SK-N-SH (cell line): ENCODE results near the gene TIMM17B. TPM values are rescaled to one million over a fixed set of nuclear protein-coding genes. Genes with fewer than 3 reads are reported as not detected.

ENCODE experiments used
- CTCF ChIA-PET: fragments of 300-600, 350-600 bp; formaldehyde crosslinking; extraction: SDS; loops from one replicate; lab custom pipeline; 2021; lab: Yijun Ruan, JAX
- POLR2A ChIA-PET: fragments of 350-600 bp; sonication (Branson Sonifier 250); formaldehyde crosslinking; extraction: SDS; loops from one replicate; lab custom pipeline; 2020; ENCODE audit warnings: antibody characterized with exemption, inconsistent platforms; lab: Yijun Ruan, JAX
- DNase-seq: peaks from one replicate; pipeline ENCODE4 v3.0.0; 2012
- H2AFZ ChIP-seq: fragments of 200-600 bp; sonication (generic); 2 replicates; pipeline ENCODE4 v1.8.1; 2016; ENCODE audit warnings: antibody characterized with exemption, mild to moderate bottlenecking, low read depth
- H3F3A ChIP-seq: fragments of 200-600 bp; sonication (generic); replicated peaks from 2 replicates; pipeline ENCODE3; 2016; ENCODE audit warnings: antibody characterized with exemption, mild to moderate bottlenecking; ENCODE audit not compliant: insufficient read depth
- H3K27ac ChIP-seq, 2 experiments: fragments of 200-500 bp in 1 of 2; fragments of 200-600 bp in 1 of 2; sonication (Bioruptor generic) in 1 of 2; sonication (generic), shearing (Covaris generic) in 1 of 2; 2 replicates each; pipeline versions ENCODE4 v1.5.1 to v1.6.1; 2014 to 2016; ENCODE audit warnings: low read depth in 2 of 2, inconsistent platforms in 1 of 2, low read length in 1 of 2, mild to moderate bottlenecking in 1 of 2, mixed read lengths in 1 of 2
- H3K27me3 ChIP-seq: fragments of 200-600 bp; sonication (generic), shearing (Covaris generic); 2 replicates; pipeline ENCODE4 v1.6.1; 2016; ENCODE audit warnings: mixed run types; ENCODE audit not compliant: insufficient read depth
- H3K36me3 ChIP-seq, 2 experiments: fragments of 200-500 bp in 1 of 2; fragments of 200-600 bp in 1 of 2; sonication (Bioruptor generic) in 1 of 2; sonication (generic) in 1 of 2; replicated peaks in 1 of 2; 2 replicates each; pipeline versions ENCODE3 to v1.5.1; 2014 to 2016; ENCODE audit warnings: low read length in 1 of 2, mild to moderate bottlenecking in 1 of 2; ENCODE audit not compliant: insufficient read depth in 2 of 2, control insufficient read depth in 1 of 2
- H3K4me1 ChIP-seq, 2 experiments: fragments of 200-500 bp in 1 of 2; fragments of 200-600 bp in 1 of 2; sonication (Bioruptor generic) in 1 of 2; sonication (generic), shearing (Covaris generic) in 1 of 2; 2 replicates each; pipeline versions ENCODE4 v1.5.1 to v1.6.1; 2014 to 2016; ENCODE audit warnings: low read depth in 1 of 2, low read length in 1 of 2, mixed run types in 1 of 2; ENCODE audit not compliant: insufficient read depth in 2 of 2, control insufficient read depth in 1 of 2
- H3K4me2 ChIP-seq: fragments of 200-600 bp; sonication (generic), shearing (Covaris generic); 2 replicates; pipeline ENCODE4 v1.6.1; 2017; ENCODE audit warnings: mixed run types
- H3K4me3 ChIP-seq, 2 experiments: fragments of 200-500 bp in 1 of 2; fragments of 200-600 bp in 1 of 2; sonication (Bioruptor generic) in 1 of 2; sonication (generic), shearing (Covaris generic) in 1 of 2; 2 replicates each; pipeline versions ENCODE4 v1.5.1 to v1.8.1; 2014 to 2016; ENCODE audit warnings: low read depth in 2 of 2, inconsistent platforms in 1 of 2, low read length in 1 of 2, mild to moderate bottlenecking in 1 of 2, mixed read lengths in 1 of 2, moderate library complexity in 1 of 2
- H3K79me2 ChIP-seq: fragments of 200-600 bp; sonication (generic); 2 replicates; pipeline ENCODE4 v1.8.1; 2017; ENCODE audit warnings: mild to moderate bottlenecking; ENCODE audit not compliant: insufficient read depth
- H3K9ac ChIP-seq: fragments of 200-600 bp; sonication (generic); 2 replicates; pipeline ENCODE4 v1.6.1; 2017; ENCODE audit warnings: mixed run types
- H3K9me2 ChIP-seq: fragments of 200-600 bp; sonication (generic); 2 replicates; pipeline ENCODE4 v1.6.1; 2017; ENCODE audit warnings: mixed run types
- H3K9me3 ChIP-seq: fragments of 200-600 bp; sonication (generic); 2 replicates; pipeline ENCODE4 v1.6.1; 2017; ENCODE audit warnings: mixed run types, mild to moderate bottlenecking, moderate library complexity
- H4K20me1 ChIP-seq: fragments of 200-600 bp; sonication (generic); 2 replicates; pipeline ENCODE4 v1.6.1; 2017; ENCODE audit warnings: mild to moderate bottlenecking, mixed run types; ENCODE audit not compliant: insufficient read depth
- CTCF ChIP-seq: fragments of 200-600 bp; sonication (generic); IDR thresholded peaks from 2 replicates; pipeline ENCODE4 v1.6.1; 2017; ENCODE audit warnings: antibody characterized with exemption, mild to moderate bottlenecking, moderate library complexity
- EZH2phosphoT487 ChIP-seq: fragments of 200-600 bp; sonication (generic); IDR thresholded peaks from 2 replicates; pipeline ENCODE4 v1.6.1; 2017; ENCODE audit warnings: low read depth, mixed run types, mild to moderate bottlenecking, antibody characterized with exemption, moderate library complexity, borderline replicate concordance
- GABPA ChIP-seq: IDR thresholded peaks from 2 replicates; pipeline ENCODE4 v1.4.0; 2012; ENCODE audit warnings: low read depth, mild to moderate bottlenecking
- GATA2 ChIP-seq: sonication (generic); formaldehyde crosslinking; IDR thresholded peaks from 2 replicates; pipeline ENCODE4 v1.5.0; 2020; ENCODE audit warnings: mild to moderate bottlenecking, missing genetic modification reagents
- POLR2AphosphoS5 ChIP-seq: IDR thresholded peaks from 2 replicates; pipeline ENCODE4 v1.6.1; 2012; ENCODE audit warnings: low read depth, low read length
- RAD21 ChIP-seq: IDR thresholded peaks from 2 replicates; pipeline ENCODE4 v1.6.1; 2012; ENCODE audit warnings: mild to moderate bottlenecking, low read length
- RCOR1 ChIP-seq: fragments of 150-350 bp; IDR thresholded peaks from 2 replicates; pipeline ENCODE4 v1.6.1; 2017; ENCODE audit warnings: antibody characterized with exemption, low read length
- REST ChIP-seq: IDR thresholded peaks from 2 replicates; pipeline ENCODE4 v1.6.1; 2012; ENCODE audit warnings: mild to moderate bottlenecking, low read depth, low read length, moderate library complexity
- RFX5 ChIP-seq: IDR thresholded peaks from 2 replicates; pipeline ENCODE4 v1.6.1; 2012; ENCODE audit warnings: mild to moderate bottlenecking, improper control_type of control experiment, low read length
- SMC3 ChIP-seq: IDR thresholded peaks from 2 replicates; pipeline ENCODE4 v1.6.1; 2012; ENCODE audit warnings: low read depth, low read length, improper control_type of control experiment
- TEAD4 ChIP-seq: IDR thresholded peaks from 2 replicates; pipeline ENCODE4 v1.4.0; 2012; ENCODE audit warnings: mild to moderate bottlenecking, borderline replicate concordance; ENCODE audit not compliant: insufficient read depth
- WGBS: methylation state at CpG from one replicate; pipeline ENCODE4 v1.1.6; 2017; ENCODE audit warnings: low lambda C conversion rate; 5-methylcytosine and 5-hydroxymethylcytosine counted together
- polyA plus RNA-seq, 3 experiments: library from polyadenylated mRNA; depleted of rRNA; stranded (reverse); fragments of >200 nt; gene quantifications; 2 replicates each; pipeline ENCODE4 v1.2.3, GENCODE V29; 2012
- TF ChIP-seq, protein P1 (sequence below): fragments of 150-350 bp; IDR thresholded peaks from 2 replicates; pipeline ENCODE4 v1.6.1; 2017; ENCODE audit warnings: antibody characterized with exemption, low read length, low read depth, borderline replicate concordance
- TF ChIP-seq, protein P2 (sequence below): fragments of 150-350 bp; IDR thresholded peaks from 2 replicates; pipeline ENCODE4 v1.6.1; 2016; ENCODE audit warnings: mild to moderate bottlenecking, low read depth, low read length

Gene TIMM17B
- polyA plus RNA-seq, 1 of the 3 experiments (the other 2 are of a cell fraction) = 87.0 TPM

DNA sequence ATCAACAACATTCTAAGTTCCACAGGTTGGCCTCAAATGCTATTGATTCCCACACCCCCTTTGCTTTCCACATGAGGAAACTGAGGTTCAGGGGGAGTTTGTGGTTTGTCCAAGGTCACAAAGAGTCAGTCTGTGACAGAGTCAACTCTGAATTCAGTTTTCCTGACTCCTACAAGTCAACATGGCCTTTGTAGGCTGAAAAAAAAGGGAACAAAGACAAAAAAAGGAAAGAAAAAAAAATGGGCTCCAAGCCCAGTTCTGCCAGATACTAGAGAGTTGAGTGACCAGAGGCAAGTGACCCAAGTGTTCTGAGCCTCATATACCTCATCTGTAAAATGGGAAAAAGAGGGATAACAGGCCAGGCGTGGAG lies 37.7 kb upstream of the TIMM17B start:
- Histone ChIP-seq H3K4me1 (no peaks in the 10 kb centered on the region), H3K4me2 (no peak overlapping the region), H2AFZ (no peak overlapping the region), H4K20me1 (peaks cover 41% of the 10 kb centered on the region), H3F3A (no peaks in the 10 kb centered on the region), H3K79me2 (peaks cover 30% of the 10 kb centered on the region; the same call in 1 of the 2 replicates), H3K9ac (no peak overlapping the region), H3K9me2 (no peaks in the 10 kb centered on the region), H3K4me3 (no peak overlapping the region), H3K9me3 (no peaks in the 10 kb centered on the region), H3K27me3 (no peaks in the 10 kb centered on the region), H3K36me3 (peaks cover 29 to 38% of the 10 kb centered on the region in 2 experiments), H3K27ac (no peak overlapping the region)
- TF ChIP-seq REST = no peak
- no peak for TF ChIP-seq RCOR1
- no peak for TF ChIP-seq SMC3
- no peak for TF ChIP-seq RFX5
- TF ChIP-seq POLR2AphosphoS5 = no peak
- TF ChIP-seq EZH2phosphoT487 = no peak
- no peak for TF ChIP-seq RAD21
- CTCF ChIA-PET = no interaction called here
- POLR2A ChIA-PET = no interaction called here
- 100% methylated on average over 1 of the region's 1 CpG for WGBS
- DNase-seq = no peak

- TF ChIP-seq GATA2 (CRISPR knock-in tag) (no peak), POLR2AphosphoS5 (no peak), CTCF (no peak), GABPA (no peak), TEAD4 (no peak)
- TF ChIP-seq, protein P1, sequence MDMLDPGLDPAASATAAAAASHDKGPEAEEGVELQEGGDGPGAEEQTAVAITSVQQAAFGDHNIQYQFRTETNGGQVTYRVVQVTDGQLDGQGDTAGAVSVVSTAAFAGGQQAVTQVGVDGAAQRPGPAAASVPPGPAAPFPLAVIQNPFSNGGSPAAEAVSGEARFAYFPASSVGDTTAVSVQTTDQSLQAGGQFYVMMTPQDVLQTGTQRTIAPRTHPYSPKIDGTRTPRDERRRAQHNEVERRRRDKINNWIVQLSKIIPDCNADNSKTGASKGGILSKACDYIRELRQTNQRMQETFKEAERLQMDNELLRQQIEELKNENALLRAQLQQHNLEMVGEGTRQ = no peak
- TF ChIP-seq, protein P2, sequence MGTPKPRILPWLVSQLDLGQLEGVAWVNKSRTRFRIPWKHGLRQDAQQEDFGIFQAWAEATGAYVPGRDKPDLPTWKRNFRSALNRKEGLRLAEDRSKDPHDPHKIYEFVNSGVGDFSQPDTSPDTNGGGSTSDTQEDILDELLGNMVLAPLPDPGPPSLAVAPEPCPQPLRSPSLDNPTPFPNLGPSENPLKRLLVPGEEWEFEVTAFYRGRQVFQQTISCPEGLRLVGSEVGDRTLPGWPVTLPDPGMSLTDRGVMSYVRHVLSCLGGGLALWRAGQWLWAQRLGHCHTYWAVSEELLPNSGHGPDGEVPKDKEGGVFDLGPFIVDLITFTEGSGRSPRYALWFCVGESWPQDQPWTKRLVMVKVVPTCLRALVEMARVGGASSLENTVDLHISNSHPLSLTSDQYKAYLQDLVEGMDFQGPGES = no peak
- no peaks in the 10 kb centered on the region for H3K9me3 ChIP-seq
- H3K4me1 ChIP-seq = no peaks in the 10 kb centered on the region
- H2AFZ ChIP-seq = no peak overlapping the region
- no peak overlapping the region for H3K27ac ChIP-seq
- ChIA-PET POLR2A (no interaction called here), CTCF (no interaction called here)
- H3K27me3 ChIP-seq = no peaks in the 10 kb centered on the region
- no peak overlapping the region for H3K4me3 ChIP-seq
- peaks cover 30% of the 10 kb centered on the region; the same call in 1 of the 2 replicates for H3K79me2 ChIP-seq
- H3K9ac ChIP-seq = no peak overlapping the region
- 88% methylated on average over 7 of the region's 7 CpGs for WGBS
- H3K9me2 ChIP-seq = no peaks in the 10 kb centered on the region
- H3K36me3 ChIP-seq = peaks cover 32 to 35% of the 10 kb centered on the region in 2 experiments
- H4K20me1 ChIP-seq = peaks cover 36% of the 10 kb centered on the region
- no peak for DNase-seq
- H3K4me2 ChIP-seq = no peak overlapping the region
- H3F3A ChIP-seq = no peaks in the 10 kb centered on the region
These were observed 37.2 kb upstream of the TIMM17B start for GRCh38 chrX:48934581-48935300.
